Hepatocyte (in vitro differentiated cells): Measurements from ENCODE around the gene TMED10. TPM values are rescaled to one million over a fixed set of nuclear protein-coding genes. Genes with fewer than 3 reads are reported as not detected.

ENCODE experiments used
- DNase-seq: peaks from one replicate; pipeline ENCODE4 v3.0.0-alpha.2; 2016; ENCODE audit warnings: low spot score
- H2AFZ ChIP-seq: fragments of 200-600 bp; sonication (generic); 2 replicates; pipeline ENCODE4 v1.6.0; 2016; ENCODE audit warnings: antibody characterized with exemption, mild to moderate bottlenecking
- H3K27ac ChIP-seq: fragments of 200-600 bp; sonication (generic); 2 replicates; pipeline ENCODE4 v1.5.1; 2016; ENCODE audit warnings: mild to moderate bottlenecking
- H3K27me3 ChIP-seq: fragments of 200-600 bp; sonication (generic); 2 replicates; pipeline ENCODE4 v1.6.1; 2016
- H3K36me3 ChIP-seq: fragments of 200-600 bp; sonication (generic); replicated peaks from 2 replicates; pipeline ENCODE4 v1.5.1; 2016; ENCODE audit warnings: low read depth; ENCODE audit not compliant: insufficient read depth
- H3K4me1 ChIP-seq: fragments of 200-600 bp; sonication (generic); 2 replicates; pipeline ENCODE4 v1.5.1; 2016; ENCODE audit warnings: mild to moderate bottlenecking, moderate library complexity; ENCODE audit not compliant: insufficient read depth
- H3K4me2 ChIP-seq: fragments of 200-600 bp; sonication (generic); 2 replicates; pipeline ENCODE4 v1.6.0; 2016
- H3K4me3 ChIP-seq: fragments of 200-600 bp; sonication (generic); 2 replicates; pipeline ENCODE4 v1.5.1; 2016; ENCODE audit warnings: mild to moderate bottlenecking
- H3K79me2 ChIP-seq: fragments of 200-600 bp; sonication (generic); 2 replicates; pipeline ENCODE4 v1.6.0; 2017; ENCODE audit warnings: mild to moderate bottlenecking
- H3K9me2 ChIP-seq: fragments of 200-600 bp; sonication (generic); replicated peaks from 2 replicates; pipeline ENCODE4 v1.6.0; 2017; ENCODE audit warnings: mild to moderate bottlenecking; ENCODE audit not compliant: insufficient read depth
- H3K9me3 ChIP-seq: fragments of 200-600 bp; sonication (generic); 2 replicates; pipeline ENCODE4 v1.5.1; 2016; ENCODE audit warnings: low read depth, mild to moderate bottlenecking
- H4K20me1 ChIP-seq: fragments of 200-600 bp; sonication (generic); 2 replicates; pipeline ENCODE4 v1.6.0; 2016; ENCODE audit warnings: mild to moderate bottlenecking; ENCODE audit not compliant: insufficient read depth, poor library complexity, severe bottlenecking
- CTCF ChIP-seq: fragments of 200-600 bp; sonication (generic); IDR thresholded peaks from 2 replicates; pipeline ENCODE4 v1.5.1; 2016; ENCODE audit warnings: antibody characterized with exemption, mild to moderate bottlenecking; ENCODE audit not compliant: poor library complexity
- EZH2 ChIP-seq: fragments of 200-600 bp; sonication (generic); IDR thresholded peaks from 2 replicates; pipeline ENCODE4 v1.6.1; 2016; ENCODE audit warnings: antibody characterized with exemption, mild to moderate bottlenecking, borderline replicate concordance
- EZH2phosphoT487 ChIP-seq: fragments of 200-600 bp; sonication (generic); IDR thresholded peaks from one replicate; pipeline ENCODE4 v1.6.1; 2018; ENCODE audit warnings: antibody characterized with exemption, mild to moderate bottlenecking, low read depth, moderate library complexity; ENCODE audit not compliant: unreplicated experiment, severe bottlenecking
- WGBS: methylation state at CpG from one replicate; pipeline ENCODE4 v1.1.6; 2016; ENCODE audit warnings: low lambda C conversion rate; ENCODE audit errors: missing lambda C conversion rate; 5-methylcytosine and 5-hydroxymethylcytosine counted together
- polyA plus RNA-seq: library from polyadenylated mRNA; unstranded; fragments of >200 nt; fragmentation: Nextera tagmentation; extraction: Ambion mirVana; gene quantifications from 2 replicates; pipeline ENCODE4 v1.2.1, GENCODE V29; 2016
- total RNA-seq: library from RNA; depleted of rRNA; stranded (reverse); fragments of >200 nt; gene quantifications from 2 replicates; pipeline ENCODE4 v1.2.3, GENCODE V29; 2014

Gene TMED10
- total and polyA plus RNA-seq, 2 experiments from 2014 or later, result 375 to 390 TPM

GRCh38 chr14:75165586-75166391 lies 10.6 kb downstream of the TMED10 start:
- TF ChIP-seq CTCF (no peak), EZH2phosphoT487 (no peak), EZH2 (no peak)
- H3K36me3 ChIP-seq, result no peaks in the 10 kb centered on the region
- 78% methylated on average over 8 of the region's 8 CpGs for WGBS
- H3K27ac ChIP-seq, result peak overlapping the region; percentile 31
- H2AFZ ChIP-seq, result no peak overlapping the region
- H3K9me3 ChIP-seq, result no peaks in the 10 kb centered on the region
- peaks cover 100% of the 10 kb centered on the region for H3K79me2 ChIP-seq
- H3K9me2 ChIP-seq, result no peaks in the 10 kb centered on the region
- H3K4me2 ChIP-seq, result no peak overlapping the region
- no peak overlapping the region for H3K4me3 ChIP-seq
- peaks cover 87% of the 10 kb centered on the region for H4K20me1 ChIP-seq
- no peaks in the 10 kb centered on the region for H3K27me3 ChIP-seq
- no peaks in the 10 kb centered on the region for H3K4me1 ChIP-seq
- no peak for DNase-seq

- Histone ChIP-seq H3K4me2 (no peak overlapping the region), H4K20me1 (peaks cover 86% of the 10 kb centered on the region), H3K4me3 (no peak overlapping the region), H2AFZ (no peak overlapping the region), H3K9me2 (no peaks in the 10 kb centered on the region), H3K9me3 (no peaks in the 10 kb centered on the region), H3K79me2 (peaks cover 100% of the 10 kb centered on the region), H3K27me3 (no peaks in the 10 kb centered on the region), H3K4me1 (peaks cover 5% of the 10 kb centered on the region), H3K36me3 (no peaks in the 10 kb centered on the region), H3K27ac (no peak overlapping the region)
- 93% methylated on average over 1 of the region's 1 CpG for WGBS
- no peak for DNase-seq
- no peak for TF ChIP-seq CTCF
- TF ChIP-seq EZH2phosphoT487, result no peak
- TF ChIP-seq EZH2, result no peak
These were observed 11.6 kb downstream of the TMED10 start for GRCh38 chr14:75164809-75165208.

GRCh38 chr14:75163677-75164076 lies 12.7 kb downstream of the TMED10 start:
- H3K27me3 ChIP-seq, result no peaks in the 10 kb centered on the region
- no peaks in the 10 kb centered on the region for H3K9me3 ChIP-seq
- H2AFZ ChIP-seq, result no peak overlapping the region
- no peak for TF ChIP-seq EZH2
- TF ChIP-seq CTCF, result no peak
- no peak for TF ChIP-seq EZH2phosphoT487
- H3K79me2 ChIP-seq, result peaks cover 100% of the 10 kb centered on the region
- H3K9me2 ChIP-seq, result no peaks in the 10 kb centered on the region
- DNase-seq, result no peak
- H3K36me3 ChIP-seq, result no peaks in the 10 kb centered on the region
- no peak overlapping the region for H3K27ac ChIP-seq
- H4K20me1 ChIP-seq, result peaks cover 90% of the 10 kb centered on the region
- no peak overlapping the region for H3K4me3 ChIP-seq
- no peak overlapping the region for H3K4me2 ChIP-seq
- WGBS, result 98% methylated on average over 2 of the region's 2 CpGs
- peaks cover 9% of the 10 kb centered on the region for H3K4me1 ChIP-seq
